Activated CD4-positive, CD25-positive, alpha-beta regulatory T cell treated with anti-CD3 and anti-CD28 coated beads, Interleukin-2, amount 50 U/mL, for 72 hours (primary cell): Measurements from ENCODE around the gene RFLNA.
"Not testable (repeated sequence)": the region's sequence is repeated elsewhere in the genome, so short reads cannot be mapped to it uniquely, and the experiment has no call there.

Experiments used
- DNase-seq: peaks from one replicate; pipeline ENCODE4 v3.0.0; 2021

The RFLNA gene

DNA sequence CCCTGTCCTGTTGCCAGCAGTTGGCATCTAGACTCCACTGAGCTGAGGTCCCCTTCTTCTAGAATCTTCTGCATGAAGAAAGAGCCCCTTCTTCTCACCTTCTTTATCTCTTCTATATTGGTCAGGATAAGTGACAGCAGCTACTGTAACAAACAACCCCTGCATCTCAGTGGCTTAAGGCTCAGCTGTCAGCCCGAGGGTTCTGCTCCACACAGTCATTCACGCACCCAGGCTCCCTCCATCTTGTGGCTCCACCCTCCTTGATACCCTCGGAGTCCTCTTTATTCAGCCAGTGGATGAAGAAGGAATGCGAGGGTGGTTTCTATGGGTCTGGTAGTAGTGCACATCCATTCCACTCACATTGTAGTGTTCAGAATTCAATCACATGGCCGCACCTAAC lies 10.5 kb upstream of the RFLNA start:
- DNase-seq: no peak

- no peak for DNase-seq
Observed at GRCh38 chr12:124286414-124286813, 8.5 kb upstream of the RFLNA start.

- no peak for DNase-seq
Observed at GRCh38 chr12:124286971-124287370, 7.9 kb upstream of the RFLNA start.

- no peak for DNase-seq
Observed at GRCh38 chr12:124289634-124290600, 5.0 kb upstream of the RFLNA start.

DNA sequence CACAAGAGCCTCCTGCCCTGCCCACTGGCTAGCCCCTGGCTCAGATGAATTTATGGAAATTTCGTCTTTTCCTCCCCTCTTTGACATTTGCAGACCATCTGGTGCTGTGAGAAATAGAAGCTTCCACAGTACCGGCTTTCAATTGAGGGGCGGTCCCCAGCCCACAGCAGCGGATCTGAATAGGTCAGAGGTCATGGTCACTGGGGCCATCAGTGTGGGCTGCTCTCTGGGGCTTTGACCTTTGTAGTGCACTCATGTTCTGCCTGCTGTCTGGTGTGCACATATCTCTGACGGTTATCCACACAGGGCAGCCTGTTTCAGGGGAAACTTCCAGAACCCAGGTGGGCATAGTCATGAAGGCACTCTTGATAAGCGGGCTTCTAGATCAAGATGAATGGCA lies 2.5 kb upstream of the RFLNA start:
- DNase-seq: no peak

DNA sequence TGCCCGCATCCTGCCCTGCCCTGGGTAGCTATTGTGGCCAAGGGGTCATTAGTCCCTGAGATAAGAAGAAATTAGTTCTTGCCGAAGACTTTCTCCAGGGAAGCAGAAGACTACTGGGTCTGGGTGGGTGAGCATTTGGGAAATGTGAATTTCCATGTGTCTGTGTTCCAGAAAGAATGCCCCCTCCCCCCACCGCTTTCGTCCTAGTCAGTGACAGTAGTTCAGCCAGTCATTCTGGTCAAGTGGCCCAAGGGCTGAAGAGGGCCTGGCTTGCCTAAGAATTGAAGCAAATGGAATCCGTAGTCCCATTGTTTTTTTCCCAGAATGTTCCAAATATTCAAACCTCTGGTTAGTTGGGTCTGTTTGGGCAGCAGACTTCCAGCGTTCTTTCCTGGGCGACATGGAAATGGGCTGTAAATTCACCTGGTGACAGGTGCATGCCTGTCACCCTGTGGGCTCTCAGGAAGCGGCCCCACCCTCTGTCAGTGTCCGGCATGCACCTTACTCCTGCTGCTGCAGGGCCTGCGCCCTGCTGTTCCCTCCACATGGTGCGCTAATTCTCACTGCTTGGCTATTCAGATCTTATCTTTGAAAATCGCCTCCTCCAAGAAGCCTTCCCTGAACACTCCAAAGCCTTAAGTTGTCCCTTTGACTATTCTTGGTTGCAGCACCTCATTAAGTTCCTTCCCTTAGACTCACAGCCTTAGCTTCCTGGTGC lies 1.4 kb upstream of the RFLNA start:
- DNase-seq: no peak

GRCh38 chr12:124295431-124296058 lies 652 bp downstream of the RFLNA start:
- DNase-seq: no peak

- DNase-seq: no peak
Observed at GRCh38 chr12:124296295-124296915, 1.5 kb downstream of the RFLNA start.

- DNase-seq: no peak
Observed at GRCh38 chr12:124296916-124297351, 2.0 kb downstream of the RFLNA start.

DNA sequence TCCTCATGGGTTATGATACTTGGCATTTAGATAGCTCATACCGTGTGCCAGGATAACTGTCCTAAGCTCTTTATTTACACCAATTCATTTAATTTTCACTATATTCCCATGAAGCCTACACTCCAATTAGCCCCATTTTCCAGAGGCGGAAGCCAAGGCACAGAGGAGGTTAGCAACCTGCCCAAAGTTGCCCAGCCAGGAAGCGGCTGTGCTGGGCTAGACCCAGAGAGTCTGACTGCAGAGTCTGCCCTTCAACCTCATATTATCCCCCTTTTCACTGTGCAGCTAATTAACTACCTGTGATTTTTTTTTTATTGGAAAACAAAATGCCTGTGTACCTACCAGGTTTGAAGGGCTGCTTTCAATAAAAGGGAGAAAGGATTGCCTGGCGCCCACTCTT lies 2.5 kb downstream of the RFLNA start:
- no peak for DNase-seq

DNA sequence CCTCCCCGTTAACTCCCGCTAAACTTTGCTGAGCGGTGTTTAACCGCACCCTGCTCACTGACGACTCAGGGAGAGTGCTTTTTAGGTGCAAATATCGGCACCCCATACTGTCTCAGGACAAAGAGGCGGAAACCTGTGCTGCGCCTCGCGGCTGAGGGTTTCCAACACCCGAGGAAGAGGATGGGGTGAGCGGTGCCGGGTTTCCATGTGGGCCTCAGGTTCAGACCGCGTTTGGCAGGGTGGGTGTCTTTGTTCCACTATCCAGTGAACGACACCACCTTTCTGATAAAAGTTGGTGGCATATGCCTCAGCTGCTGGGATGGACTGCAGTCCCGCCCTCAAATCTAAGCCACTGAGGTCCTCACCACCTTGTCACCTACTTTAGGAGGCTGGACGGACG lies 3.0 kb downstream of the RFLNA start:
- no peak for DNase-seq

DNA sequence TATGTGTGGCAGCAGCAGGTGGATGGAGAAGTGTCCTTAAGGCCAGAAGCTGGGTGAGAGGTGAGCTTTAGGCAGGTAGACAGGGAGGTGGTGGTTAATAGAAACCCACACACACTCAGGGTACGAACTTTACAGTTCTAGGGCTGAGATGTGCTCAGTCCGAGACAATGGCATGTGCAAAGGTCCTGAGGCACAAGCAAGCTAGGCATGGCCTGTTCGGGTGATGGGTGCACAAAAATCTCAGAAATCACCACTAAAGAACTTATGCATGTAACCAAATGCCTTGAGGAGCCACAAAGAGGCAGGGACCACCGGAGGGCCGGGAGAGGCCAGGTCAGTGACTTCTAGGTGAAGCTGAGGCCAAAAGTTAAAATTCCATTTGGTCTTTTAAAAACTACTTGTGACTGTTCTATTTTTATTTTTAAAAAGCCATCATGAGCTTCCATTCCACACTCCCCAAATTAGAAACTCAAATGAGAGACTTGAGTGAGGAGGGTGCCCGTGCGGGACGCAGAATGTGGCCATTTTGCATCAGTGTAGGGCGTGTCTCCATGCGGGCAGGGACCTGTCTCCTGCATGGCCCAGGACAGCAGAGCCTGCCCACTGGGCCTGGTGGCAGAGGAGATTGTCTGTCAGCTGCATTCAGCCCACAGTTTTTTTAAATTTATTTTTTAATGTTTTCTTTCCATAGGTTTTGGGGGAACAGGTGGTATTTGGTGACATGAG lies 4.0 kb downstream of the RFLNA start:
- no peak for DNase-seq

DNA sequence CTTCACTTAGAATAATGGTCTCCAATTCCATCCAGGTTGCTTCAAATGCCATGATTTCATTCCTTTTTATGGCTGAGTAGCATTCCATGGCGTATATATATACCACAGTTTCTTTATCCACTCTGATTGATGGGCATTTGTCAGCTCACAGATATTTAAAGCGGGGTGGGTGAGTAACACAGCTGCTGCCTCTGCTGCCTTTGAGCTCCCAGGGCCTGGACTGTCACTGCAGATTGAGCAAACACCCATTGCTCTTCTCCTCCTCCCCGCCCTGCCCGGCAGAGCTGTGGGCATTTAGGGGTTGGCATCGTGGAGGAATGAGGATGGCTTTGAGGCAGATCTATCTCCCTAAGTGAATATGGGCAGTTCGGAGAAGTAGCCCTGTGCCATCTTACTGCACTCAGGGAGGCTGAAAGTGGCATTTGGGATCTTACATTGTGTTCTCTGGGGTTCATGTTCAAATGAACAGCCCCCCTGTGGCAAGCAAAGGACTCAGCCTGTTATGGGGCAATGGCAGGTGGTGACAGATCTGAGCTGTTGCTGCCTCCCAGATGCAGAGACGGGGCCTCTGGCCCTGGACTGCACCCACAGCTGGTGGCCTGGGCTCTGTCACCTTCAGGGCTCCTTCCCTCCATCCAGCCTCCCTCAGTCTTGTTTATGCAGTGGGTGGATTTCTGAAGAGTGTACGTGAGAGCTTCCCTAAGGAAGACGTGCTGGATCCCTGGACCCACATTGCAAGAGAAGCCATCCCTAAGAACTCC lies 4.9 kb downstream of the RFLNA start:
- no peak for DNase-seq

GRCh38 chr12:124300657-124301056 lies 5.8 kb downstream of the RFLNA start:
- not testable (repeated sequence) for DNase-seq

DNA sequence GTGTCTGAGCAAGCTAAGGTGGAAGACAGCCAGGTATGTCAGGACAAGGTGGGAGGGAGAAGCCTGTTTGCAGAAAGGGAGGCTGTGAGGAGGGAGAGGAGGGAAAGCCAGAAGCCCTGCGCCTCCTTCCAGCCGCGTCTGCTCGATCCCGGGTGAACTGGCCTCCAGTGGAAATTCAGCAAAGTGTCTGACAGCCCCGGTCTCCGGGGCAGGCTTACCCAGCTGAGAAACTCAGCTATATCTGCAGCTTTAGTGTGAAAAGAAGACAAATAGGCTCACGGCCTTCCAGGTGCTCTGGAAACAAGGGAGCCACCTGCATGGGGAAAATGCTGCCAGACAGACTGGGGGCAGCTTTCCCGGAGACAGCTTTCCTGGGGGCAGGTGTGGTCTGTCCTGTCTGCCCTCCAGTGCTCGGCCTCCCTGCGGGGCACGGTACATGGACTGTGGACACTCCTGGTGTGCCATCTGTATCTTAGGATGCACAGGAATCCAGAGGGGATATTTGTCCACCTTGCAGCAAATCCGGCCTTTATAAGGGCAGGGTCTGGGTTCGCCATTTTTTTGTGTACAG lies 6.3 kb downstream of the RFLNA start:
- DNase-seq: no peak

DNA sequence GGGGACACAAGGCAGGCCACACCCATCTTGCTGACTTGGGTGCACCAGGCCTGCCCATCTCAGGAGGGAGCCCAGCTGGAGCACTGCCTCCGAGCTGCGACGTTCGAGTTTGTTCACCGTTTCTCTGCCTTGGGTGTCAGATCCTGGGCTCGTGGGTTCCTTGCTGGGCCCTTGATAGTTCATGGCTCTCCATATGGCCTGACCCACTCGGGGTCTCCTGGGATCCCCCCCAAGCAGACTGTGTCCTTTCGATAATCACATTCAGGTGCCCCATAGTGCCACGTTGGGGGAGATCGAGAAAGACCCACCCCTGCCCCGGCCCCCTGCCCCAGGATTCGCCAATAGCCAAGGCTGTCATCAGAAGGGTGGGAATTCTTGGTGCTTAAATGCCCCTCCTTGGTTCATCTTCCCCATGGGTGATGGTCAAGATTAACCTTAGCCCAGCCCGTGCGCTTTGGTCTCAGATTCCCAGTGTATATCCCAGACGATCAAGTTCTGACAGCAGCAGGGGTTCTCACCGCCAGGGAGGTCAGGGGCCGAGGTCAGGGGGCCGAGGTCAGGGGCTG lies 7.4 kb downstream of the RFLNA start:
- no peak for DNase-seq

DNA sequence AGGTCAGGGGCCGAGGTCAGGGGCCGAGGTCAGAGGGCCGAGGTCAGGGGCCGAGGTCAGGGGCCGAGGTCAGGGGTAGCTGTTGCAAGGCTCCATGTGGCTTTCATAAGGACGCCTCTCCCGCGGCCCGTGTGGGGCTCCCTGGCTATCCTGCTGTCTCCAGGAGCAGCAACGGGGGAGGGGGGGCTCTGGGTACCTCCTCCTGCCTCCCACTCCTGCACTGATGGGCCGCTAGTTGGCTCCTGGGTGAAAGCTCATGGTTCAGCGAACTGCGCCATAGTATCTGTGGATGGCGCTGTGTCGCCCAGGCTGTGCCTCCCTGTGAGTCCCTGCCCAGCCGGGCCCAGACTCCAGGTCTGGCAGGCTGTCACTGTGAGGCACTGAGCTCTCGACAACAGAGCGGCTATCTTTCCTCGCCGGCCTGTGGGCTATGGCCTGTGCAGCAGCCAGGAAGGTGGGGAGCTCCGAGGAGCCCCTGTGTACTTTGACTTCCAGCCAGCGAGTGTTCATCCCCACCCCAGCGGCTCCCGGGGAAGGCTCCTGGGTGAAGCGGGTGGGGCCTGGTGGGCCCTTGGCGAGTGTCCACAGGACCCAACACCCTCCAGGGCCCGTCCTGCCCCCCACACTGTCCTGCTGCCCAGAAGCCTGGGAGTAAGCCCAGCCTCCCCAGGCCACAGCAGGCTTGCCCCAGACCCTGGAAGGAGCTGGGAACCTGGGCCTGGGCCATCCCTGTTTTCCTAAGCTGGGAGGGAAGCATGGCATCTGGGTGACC lies 8.1 kb downstream of the RFLNA start:
- DNase-seq: no peak

GRCh38 chr12:124303579-124304313 lies 8.9 kb downstream of the RFLNA start:
- no peak for DNase-seq

- DNase-seq: no peak
Observed at GRCh38 chr12:124304314-124304790, 9.5 kb downstream of the RFLNA start.
